Lower leg skin (tissue), 4 donors: ENCODE results near the gene ACOX3. TPM values are rescaled to one million over a fixed set of nuclear protein-coding genes. Genes with fewer than 3 reads are reported as not detected.
A peak's percentile ranks its signal among the peaks of the same experiment; 100 is the strongest.

ENCODE experiments used
- DNase-seq, 2 donors: peaks; one replicate each; pipeline ENCODE4 v3.0.0-alpha.2; 2019; ENCODE audit warnings: low spot score in 2 of 2
- H3K4me3 ChIP-seq: fragments of 200-600 bp; sonication (generic); 2 replicates; pipeline ENCODE4 v1.5.1; 2017; ENCODE audit warnings: mild to moderate bottlenecking, low read depth; ENCODE audit not compliant: poor library complexity, severe bottlenecking
- POLR2A ChIP-seq, 2 donors: fragments of 450-650 bp; IDR thresholded peaks; one replicate each; pipeline ENCODE4 v1.6.1; 2016 to 2017; ENCODE audit warnings: antibody characterized with exemption in 2 of 2, mild to moderate bottlenecking in 1 of 2, moderate library complexity in 1 of 2
- WGBS, 2 donors: methylation state at CpG; one replicate each; pipeline ENCODE4 v1.1.5; 2018; 5-methylcytosine and 5-hydroxymethylcytosine counted together
- intact Hi-C: fragments of 100-400 bp; cut with DNase I; formaldehyde crosslinking; loops from one replicate; pipeline ENCODE4 v1.15.0; 2023; ENCODE audit warnings: low total_unique reads
- total RNA-seq, 4 donors: library from RNA; depleted of rRNA; stranded (reverse); fragments of >200 nt; gene quantifications; one replicate each; pipeline ENCODE4 v1.1.0, GENCODE V29; 2016
- TF ChIP-seq, protein P1 (sequence below), 3 donors: fragments of 450-650 bp; IDR thresholded peaks; one replicate each; pipeline ENCODE4 v1.5.1; 2016; ENCODE audit warnings: antibody characterized with exemption in 3 of 3, mild to moderate bottlenecking in 3 of 3, moderate library complexity in 2 of 3

The ACOX3 gene
- total RNA-seq, 4 donors from 2014 or later: 37.5 to 55.9 (median 41.2) TPM

DNA sequence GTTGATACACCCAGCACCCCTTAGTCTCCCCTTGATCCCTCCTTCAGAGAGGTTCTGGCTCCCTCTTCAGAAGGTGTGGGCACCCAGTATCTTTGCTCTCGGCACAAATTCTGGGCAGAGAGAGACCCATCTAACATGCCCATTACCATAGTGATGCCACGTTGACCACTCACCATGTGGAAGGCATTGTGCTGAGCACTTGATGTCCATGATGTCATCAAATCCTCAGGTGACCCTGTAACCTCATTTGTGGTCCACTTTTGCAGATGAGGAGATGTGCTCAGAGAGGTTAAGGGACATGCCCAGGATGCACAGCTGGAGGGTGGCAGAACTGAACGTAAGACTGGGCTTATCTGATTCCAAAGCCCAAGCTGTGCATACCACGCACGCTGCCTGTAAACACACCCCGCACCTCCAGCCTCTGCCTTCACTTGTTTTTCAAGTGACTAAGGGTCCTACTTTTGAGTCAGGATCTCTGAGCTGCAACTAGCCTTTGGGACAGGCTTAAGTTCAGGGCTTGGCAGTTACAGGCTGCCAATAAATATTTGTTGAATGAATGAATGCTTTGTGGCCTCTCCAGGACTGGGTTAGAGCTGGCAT is 115.8 kb downstream of the ACOX3 start:
- 68 to 80% methylated on average over 6 of the region's 6 CpGs for WGBS, 2 donors
- intact Hi-C loops: no loop called here
- no peak overlapping the region for H3K4me3 ChIP-seq
- peak in 1 of 2 donors; percentile 18 for DNase-seq
- TF ChIP-seq, protein P1, sequence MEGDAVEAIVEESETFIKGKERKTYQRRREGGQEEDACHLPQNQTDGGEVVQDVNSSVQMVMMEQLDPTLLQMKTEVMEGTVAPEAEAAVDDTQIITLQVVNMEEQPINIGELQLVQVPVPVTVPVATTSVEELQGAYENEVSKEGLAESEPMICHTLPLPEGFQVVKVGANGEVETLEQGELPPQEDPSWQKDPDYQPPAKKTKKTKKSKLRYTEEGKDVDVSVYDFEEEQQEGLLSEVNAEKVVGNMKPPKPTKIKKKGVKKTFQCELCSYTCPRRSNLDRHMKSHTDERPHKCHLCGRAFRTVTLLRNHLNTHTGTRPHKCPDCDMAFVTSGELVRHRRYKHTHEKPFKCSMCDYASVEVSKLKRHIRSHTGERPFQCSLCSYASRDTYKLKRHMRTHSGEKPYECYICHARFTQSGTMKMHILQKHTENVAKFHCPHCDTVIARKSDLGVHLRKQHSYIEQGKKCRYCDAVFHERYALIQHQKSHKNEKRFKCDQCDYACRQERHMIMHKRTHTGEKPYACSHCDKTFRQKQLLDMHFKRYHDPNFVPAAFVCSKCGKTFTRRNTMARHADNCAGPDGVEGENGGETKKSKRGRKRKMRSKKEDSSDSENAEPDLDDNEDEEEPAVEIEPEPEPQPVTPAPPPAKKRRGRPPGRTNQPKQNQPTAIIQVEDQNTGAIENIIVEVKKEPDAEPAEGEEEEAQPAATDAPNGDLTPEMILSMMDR (IDR thresholded peaks at IDR 0.05): no peak
- no peak for TF ChIP-seq POLR2A (IDR thresholded peaks at IDR 0.05)

DNA sequence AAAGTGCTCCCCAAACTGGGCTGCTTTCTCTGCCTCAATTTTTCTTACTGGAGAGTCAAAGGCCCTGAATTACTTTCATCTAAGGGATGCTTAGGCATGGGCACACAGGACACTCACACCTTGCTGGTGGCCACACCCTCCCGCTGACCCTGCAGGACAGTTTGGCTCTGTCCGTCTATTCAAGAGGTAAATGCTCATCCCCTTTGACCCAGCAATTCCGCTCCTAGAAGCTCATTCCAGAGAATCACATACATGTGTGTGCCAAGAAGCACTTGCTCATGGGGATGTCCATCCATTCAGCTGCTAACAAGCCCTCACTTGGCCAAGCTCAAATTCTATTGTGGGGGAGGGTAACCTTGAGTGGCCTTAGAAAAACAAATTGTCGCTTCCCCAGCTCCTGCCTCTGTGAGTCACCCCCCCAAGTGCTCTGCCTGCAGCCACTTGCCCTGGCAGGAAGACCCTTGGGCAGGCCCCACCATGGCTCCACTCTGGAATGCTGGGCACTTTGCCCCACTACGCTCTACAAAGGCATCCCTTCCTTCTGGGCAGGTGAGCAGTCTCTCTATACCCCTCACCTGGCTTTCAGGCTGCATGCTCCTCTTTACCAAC is 116.5 kb downstream of the ACOX3 start:
- DNase-seq: peak; percentile 10 to 59
- WGBS, 2 donors: 89% methylated on average over 5 of the region's 5 CpGs
- intact Hi-C loops: no loop called here
- H3K4me3 ChIP-seq: no peak overlapping the region
- TF ChIP-seq, protein P1 (IDR thresholded peaks at IDR 0.05): no peak
- no peak for TF ChIP-seq POLR2A (IDR thresholded peaks at IDR 0.05)

DNA sequence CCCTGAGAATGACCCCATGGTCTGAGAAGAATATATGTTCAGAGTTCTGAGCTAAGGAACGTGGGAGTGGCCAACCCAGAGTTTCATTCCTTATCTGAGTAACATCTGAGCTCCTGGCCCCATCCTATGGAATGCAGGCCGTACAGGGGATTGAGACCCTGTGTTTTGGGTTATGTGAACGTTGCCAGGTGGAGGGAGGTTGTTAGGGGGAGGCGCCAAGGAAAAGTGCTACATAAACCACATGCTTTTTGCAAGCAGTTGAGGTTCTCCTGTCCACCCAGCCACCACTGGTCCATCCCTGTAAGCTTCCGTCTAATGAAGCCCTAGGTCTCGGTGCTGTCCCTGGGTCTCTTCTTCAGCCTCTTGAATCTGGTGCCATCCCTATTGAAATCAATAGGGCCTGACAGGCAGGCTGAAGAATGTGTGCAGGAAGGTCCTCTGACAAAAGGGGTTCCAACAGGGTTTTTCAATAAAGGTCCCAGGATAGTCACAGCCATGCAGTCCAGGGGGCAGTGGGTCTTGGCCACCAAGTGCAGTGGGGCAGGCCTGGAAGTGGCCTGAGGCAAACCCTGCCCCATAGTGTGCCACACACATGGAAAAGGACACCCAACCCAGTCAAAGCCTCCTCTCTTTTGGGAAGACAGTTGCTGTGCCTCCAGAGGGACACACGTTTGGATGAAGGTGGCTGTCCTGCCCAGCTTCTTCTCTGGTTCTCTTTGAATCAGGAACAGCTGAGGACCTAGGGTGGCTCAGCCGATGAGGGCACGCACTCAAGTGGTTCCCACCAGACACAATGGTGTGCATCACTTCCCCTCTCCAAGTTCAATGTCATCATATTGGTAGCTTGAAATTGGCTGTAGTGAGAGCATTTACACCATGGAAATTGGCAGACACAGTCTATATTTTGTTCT is 117.5 kb downstream of the ACOX3 start:
- peak in 1 of 2 donors; percentile 64 for DNase-seq
- 86 to 91% methylated on average over 9 of the region's 9 CpGs for WGBS, 2 donors
- TF ChIP-seq, protein P1 (IDR thresholded peaks at IDR 0.05): no peak
- no peak for TF ChIP-seq POLR2A (IDR thresholded peaks at IDR 0.05)
- intact Hi-C loops: no loop called here
- H3K4me3 ChIP-seq: no peak overlapping the region

DNA sequence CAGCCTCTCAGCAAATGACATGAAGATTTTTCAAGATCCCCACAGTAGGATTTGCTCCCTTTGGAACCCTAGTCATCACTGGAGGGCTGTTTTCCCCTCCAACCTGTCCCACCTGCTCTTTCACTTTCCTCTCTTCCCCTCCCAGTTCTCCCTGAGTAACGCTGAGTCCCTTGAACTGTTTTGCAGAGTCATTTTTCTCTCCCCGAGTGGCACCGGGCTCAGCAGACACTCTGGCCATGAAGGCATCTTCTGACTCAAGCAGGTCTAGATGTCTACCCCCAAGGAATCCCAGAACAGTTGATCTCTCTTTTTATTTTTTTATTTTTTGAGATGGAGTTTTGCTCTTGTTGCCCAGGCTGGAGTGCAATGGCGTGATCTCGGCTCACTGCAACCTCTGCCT is 118.8 kb downstream of the ACOX3 start:
- peak in 1 of 2 donors; percentile 43 for DNase-seq
- intact Hi-C loops: no loop called here
- H3K4me3 ChIP-seq: no peak overlapping the region
- TF ChIP-seq, protein P1 (IDR thresholded peaks at IDR 0.05): no peak
- 79 to 85% methylated on average over 5 of the region's 5 CpGs for WGBS, 2 donors

DNA sequence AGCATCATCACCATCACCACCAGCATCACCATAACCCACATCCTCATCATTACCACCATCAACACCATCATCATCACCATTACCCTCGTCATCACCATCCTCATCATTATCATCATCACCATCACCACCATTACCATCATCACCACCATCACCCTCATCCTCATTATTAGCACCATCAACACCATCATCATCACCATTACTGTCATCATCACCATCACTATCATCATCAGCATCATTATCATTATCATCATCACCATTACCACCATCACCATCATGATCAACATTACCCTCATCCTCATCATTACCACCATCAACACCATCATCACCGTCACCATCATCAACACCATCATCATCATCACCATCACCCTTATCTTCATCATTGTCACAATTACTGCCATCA is 119.3 kb downstream of the ACOX3 start:
- peak in 1 of 2 donors; percentile 7 for DNase-seq
- 95 to 96% methylated on average over 2 of the region's 2 CpGs for whole genome bisulfite sequencing, 2 donors
- intact Hi-C loops: no loop called here
- H3K4me3 ChIP-seq: no peak overlapping the region
- no peak for TF ChIP-seq POLR2A (IDR thresholded peaks at IDR 0.05)
- TF ChIP-seq, protein P1 (IDR thresholded peaks at IDR 0.05): no peak
